Measurements from ENCODE around the gene PDCL3. TPM values are rescaled to one million over a fixed set of nuclear protein-coding genes. Genes with fewer than 3 reads are reported as not detected.

PDCL3 gene
- total RNA-seq (ENCODE audit: unreplicated experiment), result 15.0 TPM
- long read RNA-seq, transcript PDCL3-201 (6 exons, 1,337 nt), result major isoform, 27 of 29 reads
- long read RNA-seq, partial matches to known transcripts, result 0 of 29 reads
- long read RNA-seq, other reads (novel, unspliced or antisense), result 2 of 29 reads

- TF ChIP-seq CTCF (IDR thresholded peaks at IDR 0.05; ENCODE audit: unreplicated experiment), result no peak
- H3K9me3 Mint-ChIP-seq (ENCODE audit: unreplicated experiment), result no peaks in the 10 kb centered on the region
- H3K27ac Mint-ChIP-seq (ENCODE audit: unreplicated experiment), result peak within 1 kb of the TSS; percentile 78
- DNase-seq (ENCODE audit: low spot score), result peak; percentile 95
- H3K4me3 Mint-ChIP-seq (ENCODE audit: unreplicated experiment), result peak within 1 kb of the TSS; percentile 92
- H3K27me3 Mint-ChIP-seq (ENCODE audit: unreplicated experiment), result peaks cover 1% of the 10 kb centered on the region
- H3K36me3 Mint-ChIP-seq (ENCODE audit: low read depth, unreplicated experiment), result peaks cover 12% of the 10 kb centered on the region
- H3K4me1 Mint-ChIP-seq (ENCODE audit: unreplicated experiment), result peaks cover 4% of the 10 kb centered on the region
Measured at GRCh38 chr2:100562613-100563406, at the start of gene PDCL3. Gene PDCL3 (plus strand): TSS chr2:100562993. CDS start chr2:100563068, 75 bp downstream.

- no peak overlapping the region for H3K4me3 Mint-ChIP-seq (ENCODE audit: unreplicated experiment)
- TF ChIP-seq CTCF (IDR thresholded peaks at IDR 0.05; ENCODE audit: unreplicated experiment), result no peak
- H3K27ac Mint-ChIP-seq (ENCODE audit: unreplicated experiment), result no peak overlapping the region
- DNase-seq (ENCODE audit: low spot score), result no peak
- no peaks in the 10 kb centered on the region for H3K9me3 Mint-ChIP-seq (ENCODE audit: unreplicated experiment)
- peaks cover 3% of the 10 kb centered on the region for H3K27me3 Mint-ChIP-seq (ENCODE audit: unreplicated experiment)
- no peaks in the 10 kb centered on the region for H3K36me3 Mint-ChIP-seq (ENCODE audit: low read depth, unreplicated experiment)
- H3K4me1 Mint-ChIP-seq (ENCODE audit: unreplicated experiment), result no peaks in the 10 kb centered on the region
Measured at GRCh38 chr2:100513650-100514049, 49.1 kb upstream of the PDCL3 start.

GRCh38 chr2:100517556-100517955 lies 45.2 kb upstream of the PDCL3 start:
- no peak for DNase-seq (ENCODE audit: low spot score)
- H3K27ac Mint-ChIP-seq (ENCODE audit: unreplicated experiment), result no peak overlapping the region
- TF ChIP-seq CTCF (IDR thresholded peaks at IDR 0.05; ENCODE audit: unreplicated experiment), result no peak
- peaks cover 1% of the 10 kb centered on the region for H3K27me3 Mint-ChIP-seq (ENCODE audit: unreplicated experiment)
- no peak overlapping the region for H3K4me3 Mint-ChIP-seq (ENCODE audit: unreplicated experiment)
- H3K4me1 Mint-ChIP-seq (ENCODE audit: unreplicated experiment), result no peaks in the 10 kb centered on the region
- H3K36me3 Mint-ChIP-seq (ENCODE audit: low read depth, unreplicated experiment), result no peaks in the 10 kb centered on the region
- no peaks in the 10 kb centered on the region for H3K9me3 Mint-ChIP-seq (ENCODE audit: unreplicated experiment)

GRCh38 chr2:100518801-100519200 lies 44.0 kb upstream of the PDCL3 start:
- Mint-ChIP-seq H3K4me3 (ENCODE audit: unreplicated experiment) (no peak overlapping the region), H3K27me3 (ENCODE audit: unreplicated experiment) (peaks cover 1% of the 10 kb centered on the region), H3K27ac (ENCODE audit: unreplicated experiment) (no peak overlapping the region), H3K9me3 (ENCODE audit: unreplicated experiment) (no peaks in the 10 kb centered on the region), H3K4me1 (ENCODE audit: unreplicated experiment) (no peaks in the 10 kb centered on the region), H3K36me3 (ENCODE audit: low read depth, unreplicated experiment) (no peaks in the 10 kb centered on the region)
- DNase-seq (ENCODE audit: low spot score), result no peak
- TF ChIP-seq CTCF (IDR thresholded peaks at IDR 0.05; ENCODE audit: unreplicated experiment), result no peak

- H3K27me3 Mint-ChIP-seq (ENCODE audit: unreplicated experiment), result peaks cover 1% of the 10 kb centered on the region
- H3K36me3 Mint-ChIP-seq (ENCODE audit: low read depth, unreplicated experiment), result no peaks in the 10 kb centered on the region
- no peak overlapping the region for H3K4me3 Mint-ChIP-seq (ENCODE audit: unreplicated experiment)
- no peak overlapping the region for H3K27ac Mint-ChIP-seq (ENCODE audit: unreplicated experiment)
- no peaks in the 10 kb centered on the region for H3K4me1 Mint-ChIP-seq (ENCODE audit: unreplicated experiment)
- DNase-seq (ENCODE audit: low spot score), result no peak
- TF ChIP-seq CTCF (IDR thresholded peaks at IDR 0.05; ENCODE audit: unreplicated experiment), result no peak
- H3K9me3 Mint-ChIP-seq (ENCODE audit: unreplicated experiment), result no peaks in the 10 kb centered on the region
Measured at GRCh38 chr2:100520224-100520623, 42.6 kb upstream of the PDCL3 start.

All from endothelial cell (in vitro differentiated cells).